ENCODE data around the gene COL8A2. TPM values are rescaled to one million over a fixed set of nuclear protein-coding genes. Genes with fewer than 3 reads are reported as not detected.
A peak's percentile ranks its signal among the peaks of the same experiment; 100 is the strongest.

COL8A2 gene
- total and polyA plus RNA-seq, 7 experiments from 2014 or later: 0.05 to 2.5 (median 0.20) TPM; not detected in 3

DNA sequence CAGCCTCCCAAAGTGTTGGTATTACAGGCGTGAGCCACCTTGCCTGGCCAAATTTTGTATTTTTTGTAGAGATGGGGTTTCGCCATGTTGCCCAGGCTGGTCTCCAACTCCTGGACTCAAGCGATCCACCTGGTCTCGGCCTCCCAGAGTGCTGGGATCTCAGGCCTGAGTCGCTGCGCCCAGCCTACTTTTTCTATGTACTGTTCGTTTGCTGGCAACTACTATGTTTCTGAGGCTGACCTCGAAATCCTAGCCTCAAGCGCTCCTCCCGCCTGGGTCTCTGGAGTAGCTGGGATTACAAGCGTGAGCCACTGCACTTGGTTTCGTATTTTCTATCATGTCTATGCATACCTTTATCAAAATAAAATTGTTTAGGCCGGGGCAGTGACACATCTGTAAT, 41.8 kb downstream of the COL8A2 start:
- no peaks in the 10 kb centered on the region for H3K9me3 Mint-ChIP-seq
- no peaks in the 10 kb centered on the region for H3K36me3 Mint-ChIP-seq
- peak overlapping the region in 2 of 10 donors; percentile 45 to 49 for H3K4me3 Mint-ChIP-seq
- peaks cover 1 to 2% of the 10 kb centered on the region in 2 donors for H3K4me1 ChIP-seq (ENCODE audit: control insufficient read depth in 2 of 2, insufficient read depth in 2 of 2, low read length in 2 of 2)
- ChIA-PET POLR2A (no interaction called here), CTCF (no interaction called here)
- no peak overlapping the region for H3K27ac ChIP-seq (ENCODE audit: low read depth, low read length)
- peaks cover 0 to 5% of the 10 kb centered on the region in 2 donors for H3K27me3 ChIP-seq (ENCODE audit: control insufficient read depth in 2 of 2, insufficient read depth in 2 of 2, low read length in 2 of 2)
- no peaks in the 10 kb centered on the region for H3K36me3 ChIP-seq (ENCODE audit: control insufficient read depth in 2 of 3, insufficient read depth in 3 of 3, low read length in 3 of 3)
- no peak for DNase-seq
- peaks cover 0 to 4% (median 0%) of the 10 kb centered on the region in 7 donors for H3K4me1 Mint-ChIP-seq
- no peaks in the 10 kb centered on the region for H3K9me3 ChIP-seq (ENCODE audit: control insufficient read depth in 2 of 3, low read length in 3 of 3)
- H3K27me3 Mint-ChIP-seq: peaks cover 20 to 42% (median 33%) of the 10 kb centered on the region in 5 donors
- H3K27ac Mint-ChIP-seq: no peak overlapping the region
- no peak overlapping the region for H3K4me3 ChIP-seq (ENCODE audit: low read length)
- intact Hi-C loops (cut with micrococcal nuclease): no loop called here
- no peak for ATAC-seq

GRCh38 chr1:36081926-36082485, 43.0 kb downstream of the COL8A2 start:
- CTCF ChIA-PET: no interaction called here
- no peak for ATAC-seq
- Histone ChIP-seq H3K4me3 (ENCODE audit: low read length) (no peak overlapping the region), H3K27ac (ENCODE audit: low read depth, low read length) (no peak overlapping the region), H3K36me3 (ENCODE audit: control insufficient read depth in 2 of 3, insufficient read depth in 3 of 3, low read length in 3 of 3) (no peaks in the 10 kb centered on the region), H3K4me1 (ENCODE audit: control insufficient read depth in 2 of 2, insufficient read depth in 2 of 2, low read length in 2 of 2) (no peaks in the 10 kb centered on the region), H3K27me3 (ENCODE audit: control insufficient read depth in 2 of 2, insufficient read depth in 2 of 2, low read length in 2 of 2) (peaks cover 0 to 5% of the 10 kb centered on the region in 2 donors), H3K9me3 (ENCODE audit: control insufficient read depth in 2 of 3, low read length in 3 of 3) (no peaks in the 10 kb centered on the region)
- H3K4me1 Mint-ChIP-seq: peaks cover 0 to 3% (median 0%) of the 10 kb centered on the region in 7 donors
- H3K27ac Mint-ChIP-seq: no peak overlapping the region
- POLR2A ChIA-PET: no interaction called here
- DNase-seq: no peak
- intact Hi-C loops (cut with micrococcal nuclease): no loop called here
- H3K27me3 Mint-ChIP-seq: peaks cover 18 to 42% (median 33%) of the 10 kb centered on the region in 5 donors
- H3K9me3 Mint-ChIP-seq: no peaks in the 10 kb centered on the region
- peak overlapping the region in 1 of 10 donors; percentile 0 for H3K4me3 Mint-ChIP-seq
- H3K36me3 Mint-ChIP-seq: no peaks in the 10 kb centered on the region

- Histone ChIP-seq H3K9me3 (ENCODE audit: control insufficient read depth in 2 of 3, low read length in 3 of 3) (no peaks in the 10 kb centered on the region), H3K36me3 (ENCODE audit: control insufficient read depth in 2 of 3, insufficient read depth in 3 of 3, low read length in 3 of 3) (no peaks in the 10 kb centered on the region), H3K27ac (ENCODE audit: low read depth, low read length) (no peak overlapping the region), H3K27me3 (ENCODE audit: control insufficient read depth in 2 of 2, insufficient read depth in 2 of 2, low read length in 2 of 2) (peaks cover 0 to 5% of the 10 kb centered on the region in 2 donors), H3K4me1 (ENCODE audit: control insufficient read depth in 2 of 2, insufficient read depth in 2 of 2, low read length in 2 of 2) (no peaks in the 10 kb centered on the region), H3K4me3 (ENCODE audit: low read length) (no peak overlapping the region)
- ATAC-seq (no peak), DNase-seq (no peak)
- no peaks in the 10 kb centered on the region for H3K36me3 Mint-ChIP-seq
- H3K9me3 Mint-ChIP-seq: no peaks in the 10 kb centered on the region
- no peak overlapping the region for H3K27ac Mint-ChIP-seq
- H3K27me3 Mint-ChIP-seq: peaks cover 15 to 40% (median 27%) of the 10 kb centered on the region in 5 donors
- POLR2A ChIA-PET: no interaction called here
- H3K4me1 Mint-ChIP-seq: peaks cover 0 to 3% (median 0%) of the 10 kb centered on the region in 7 donors
- no peak overlapping the region for H3K4me3 Mint-ChIP-seq
- CTCF ChIA-PET: no interaction called here
- intact Hi-C loops (cut with micrococcal nuclease): no loop called here
These were observed 44.2 kb downstream of the COL8A2 start for GRCh38 chr1:36080801-36081200.

- H3K4me3 Mint-ChIP-seq: no peak overlapping the region
- H3K4me1 Mint-ChIP-seq: peaks cover 0 to 3% (median 0%) of the 10 kb centered on the region in 7 donors
- H3K27me3 Mint-ChIP-seq: peaks cover 15 to 40% (median 22%) of the 10 kb centered on the region in 5 donors
- POLR2A ChIA-PET: no interaction called here
- H3K4me3 ChIP-seq (ENCODE audit: low read length): no peak overlapping the region
- CTCF ChIA-PET: no interaction called here
- ATAC-seq (no peak), DNase-seq (no peak)
- peaks cover 0 to 5% of the 10 kb centered on the region in 2 donors for H3K27me3 ChIP-seq (ENCODE audit: control insufficient read depth in 2 of 2, insufficient read depth in 2 of 2, low read length in 2 of 2)
- no peaks in the 10 kb centered on the region for H3K4me1 ChIP-seq (ENCODE audit: control insufficient read depth in 2 of 2, insufficient read depth in 2 of 2, low read length in 2 of 2)
- no peaks in the 10 kb centered on the region for H3K9me3 Mint-ChIP-seq
- no peaks in the 10 kb centered on the region for H3K9me3 ChIP-seq (ENCODE audit: control insufficient read depth in 2 of 3, low read length in 3 of 3)
- intact Hi-C loops (cut with micrococcal nuclease): no loop called here
- H3K27ac ChIP-seq (ENCODE audit: low read depth, low read length): no peak overlapping the region
- H3K36me3 Mint-ChIP-seq: no peaks in the 10 kb centered on the region
- H3K36me3 ChIP-seq (ENCODE audit: control insufficient read depth in 2 of 3, insufficient read depth in 3 of 3, low read length in 3 of 3): no peaks in the 10 kb centered on the region
- no peak overlapping the region for H3K27ac Mint-ChIP-seq
These were observed 44.8 kb downstream of the COL8A2 start for GRCh38 chr1:36080236-36080635.

- no peaks in the 10 kb centered on the region for H3K9me3 ChIP-seq (ENCODE audit: control insufficient read depth in 2 of 3, low read length in 3 of 3)
- DNase-seq (no peak), ATAC-seq (no peak)
- Mint-ChIP-seq H3K4me3 (no peak overlapping the region), H3K36me3 (no peaks in the 10 kb centered on the region), H3K27me3 (peaks cover 4 to 19% (median 8%) of the 10 kb centered on the region in 5 donors), H3K27ac (no peak overlapping the region), H3K9me3 (no peaks in the 10 kb centered on the region), H3K4me1 (no peaks in the 10 kb centered on the region)
- no peaks in the 10 kb centered on the region for H3K27me3 ChIP-seq (ENCODE audit: control insufficient read depth in 2 of 2, insufficient read depth in 2 of 2, low read length in 2 of 2)
- H3K4me3 ChIP-seq (ENCODE audit: low read length): no peak overlapping the region
- no peak overlapping the region for H3K27ac ChIP-seq (ENCODE audit: low read depth, low read length)
- POLR2A ChIA-PET: no interaction called here
- CTCF ChIA-PET: no interaction called here
- H3K36me3 ChIP-seq (ENCODE audit: control insufficient read depth in 2 of 3, insufficient read depth in 3 of 3, low read length in 3 of 3): no peaks in the 10 kb centered on the region
- intact Hi-C loops (cut with micrococcal nuclease): no loop called here
- no peaks in the 10 kb centered on the region for H3K4me1 ChIP-seq (ENCODE audit: control insufficient read depth in 2 of 2, insufficient read depth in 2 of 2, low read length in 2 of 2)
These were observed 47.9 kb downstream of the COL8A2 start for GRCh38 chr1:36076979-36077573.

GRCh38 chr1:36070349-36070748, 54.7 kb downstream of the COL8A2 start:
- intact Hi-C loops (cut with micrococcal nuclease): no loop called here
- H3K27ac Mint-ChIP-seq: no peak overlapping the region
- ChIA-PET POLR2A (no interaction called here), CTCF (interaction anchor here (0.7 kb wide), 1 partner anchor 16 kb away, joined by 3 read pairs; no protein-coding TSS in a partner anchor)
- H3K9me3 ChIP-seq (ENCODE audit: control insufficient read depth in 2 of 3, low read length in 3 of 3): no peaks in the 10 kb centered on the region
- ATAC-seq (no peak), DNase-seq (no peak)
- no peak overlapping the region for H3K27ac ChIP-seq (ENCODE audit: low read depth, low read length)
- H3K4me1 ChIP-seq (ENCODE audit: control insufficient read depth in 2 of 2, insufficient read depth in 2 of 2, low read length in 2 of 2): no peaks in the 10 kb centered on the region
- no peaks in the 10 kb centered on the region for H3K27me3 ChIP-seq (ENCODE audit: control insufficient read depth in 2 of 2, insufficient read depth in 2 of 2, low read length in 2 of 2)
- no peak overlapping the region for H3K4me3 Mint-ChIP-seq
- no peaks in the 10 kb centered on the region for H3K27me3 Mint-ChIP-seq
- H3K9me3 Mint-ChIP-seq: no peaks in the 10 kb centered on the region
- H3K36me3 Mint-ChIP-seq: no peaks in the 10 kb centered on the region
- no peak overlapping the region for H3K4me3 ChIP-seq (ENCODE audit: low read length)
- no peaks in the 10 kb centered on the region for H3K36me3 ChIP-seq (ENCODE audit: control insufficient read depth in 2 of 3, insufficient read depth in 3 of 3, low read length in 3 of 3)
- no peaks in the 10 kb centered on the region for H3K4me1 Mint-ChIP-seq

GRCh38 chr1:36068866-36069265, 56.2 kb downstream of the COL8A2 start:
- ATAC-seq: no peak
- Histone ChIP-seq H3K36me3 (ENCODE audit: control insufficient read depth in 2 of 3, insufficient read depth in 3 of 3, low read length in 3 of 3) (no peaks in the 10 kb centered on the region), H3K4me1 (ENCODE audit: control insufficient read depth in 2 of 2, insufficient read depth in 2 of 2, low read length in 2 of 2) (no peaks in the 10 kb centered on the region), H3K4me3 (ENCODE audit: low read length) (no peak overlapping the region), H3K9me3 (ENCODE audit: control insufficient read depth in 2 of 3, low read length in 3 of 3) (no peaks in the 10 kb centered on the region), H3K27ac (ENCODE audit: low read depth, low read length) (no peak overlapping the region), H3K27me3 (ENCODE audit: control insufficient read depth in 2 of 2, insufficient read depth in 2 of 2, low read length in 2 of 2) (no peaks in the 10 kb centered on the region)
- POLR2A ChIA-PET: no interaction called here
- H3K4me1 Mint-ChIP-seq: no peaks in the 10 kb centered on the region
- DNase-seq: no peak
- H3K36me3 Mint-ChIP-seq: no peaks in the 10 kb centered on the region
- H3K9me3 Mint-ChIP-seq: no peaks in the 10 kb centered on the region
- H3K27me3 Mint-ChIP-seq: no peaks in the 10 kb centered on the region
- H3K27ac Mint-ChIP-seq: no peak overlapping the region
- no peak overlapping the region for H3K4me3 Mint-ChIP-seq
- intact Hi-C loops (cut with micrococcal nuclease): no loop called here
- CTCF ChIA-PET: no interaction called here

Measured in naive thymus-derived CD4-positive, alpha-beta T cell (primary cell).